ENCODE data around the gene DPYSL5. TPM values are rescaled to one million over a fixed set of nuclear protein-coding genes. Genes with fewer than 3 reads are reported as not detected.

The DPYSL5 gene
- total and polyA plus RNA-seq, 10 of the 15 experiments (the other 5 are each of a cell fraction or from before 2014, with no cell fraction given): not detected

GRCh38 chr2:26854283-26854827, 6.4 kb downstream of the DPYSL5 start (continued):
- TF ChIP-seq BCL3 (IDR thresholded peaks at IDR 0.05; ENCODE audit: borderline replicate concordance, insufficient read depth, low read depth, low read length, poor library complexity, severe bottlenecking): no peak
- no peak for TF ChIP-seq SREBF2 (IDR thresholded peaks at IDR 0.05; ENCODE audit: low read length)
- TF ChIP-seq BCL11A (IDR thresholded peaks at IDR 0.05; ENCODE audit: low read depth, low read length): no peak
- TF ChIP-seq CHD2 (IDR thresholded peaks at IDR 0.05; ENCODE audit: borderline replicate concordance, low read depth, low read length): no peak
- TF ChIP-seq, protein P1, sequence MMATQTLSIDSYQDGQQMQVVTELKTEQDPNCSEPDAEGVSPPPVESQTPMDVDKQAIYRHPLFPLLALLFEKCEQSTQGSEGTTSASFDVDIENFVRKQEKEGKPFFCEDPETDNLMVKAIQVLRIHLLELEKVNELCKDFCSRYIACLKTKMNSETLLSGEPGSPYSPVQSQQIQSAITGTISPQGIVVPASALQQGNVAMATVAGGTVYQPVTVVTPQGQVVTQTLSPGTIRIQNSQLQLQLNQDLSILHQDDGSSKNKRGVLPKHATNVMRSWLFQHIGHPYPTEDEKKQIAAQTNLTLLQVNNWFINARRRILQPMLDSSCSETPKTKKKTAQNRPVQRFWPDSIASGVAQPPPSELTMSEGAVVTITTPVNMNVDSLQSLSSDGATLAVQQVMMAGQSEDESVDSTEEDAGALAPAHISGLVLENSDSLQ (IDR thresholded peaks at IDR 0.05): no peak
- TF ChIP-seq BHLHE40 (IDR thresholded peaks at IDR 0.05; ENCODE audit: borderline replicate concordance in 1 of 2, low read depth in 2 of 2, low read length in 1 of 2): no peak
- TF ChIP-seq ZBTB11 (CRISPR knock-in tag; IDR thresholded peaks at IDR 0.05): no peak
- TF ChIP-seq STAT3 (IDR thresholded peaks at IDR 0.05; ENCODE audit: low read depth, low read length): no peak

Data from GM12878 (cell line).